GM19328 (cell line): ENCODE data around the gene GPR26.

Experiments
- ATAC-seq: cut with Tn5 transposase; IDR thresholded peaks from one replicate; pipeline ENCODE4 v1.9.1; 2021; ENCODE audit warnings: mild to moderate bottlenecking, moderate library complexity; ENCODE audit not compliant: unreplicated experiment

The GPR26 gene

GRCh38 chr10:123645615-123646014 is 20.5 kb upstream of the GPR26 start:
- ATAC-seq: no peak

DNA sequence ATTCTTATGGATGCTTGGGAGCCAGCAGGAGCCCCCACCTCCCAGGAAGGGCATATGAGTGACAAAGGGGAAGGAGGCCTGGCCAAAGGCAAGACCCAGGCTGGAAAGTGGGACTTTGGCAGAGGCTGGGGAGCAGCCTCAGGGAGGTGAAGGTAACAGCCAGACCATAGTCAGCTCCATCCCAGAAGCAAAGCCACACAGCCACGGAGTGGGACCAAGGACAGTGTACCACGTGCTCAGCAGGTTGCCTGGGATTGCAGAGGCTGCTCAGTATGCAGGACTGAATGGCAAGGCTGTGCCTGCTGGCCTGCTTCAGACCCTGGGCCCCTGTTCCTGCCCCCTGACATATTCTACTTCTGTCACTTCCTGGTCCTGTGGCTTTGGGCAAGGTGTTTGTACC is 17.6 kb upstream of the GPR26 start:
- no peak for ATAC-seq

- ATAC-seq: no peak
These were observed 16.5 kb upstream of the GPR26 start for GRCh38 chr10:123649676-123650075.

GRCh38 chr10:123651421-123652047 is 14.6 kb upstream of the GPR26 start:
- ATAC-seq: no peak

GRCh38 chr10:123655751-123656150 is 10.4 kb upstream of the GPR26 start:
- no peak for ATAC-seq

DNA sequence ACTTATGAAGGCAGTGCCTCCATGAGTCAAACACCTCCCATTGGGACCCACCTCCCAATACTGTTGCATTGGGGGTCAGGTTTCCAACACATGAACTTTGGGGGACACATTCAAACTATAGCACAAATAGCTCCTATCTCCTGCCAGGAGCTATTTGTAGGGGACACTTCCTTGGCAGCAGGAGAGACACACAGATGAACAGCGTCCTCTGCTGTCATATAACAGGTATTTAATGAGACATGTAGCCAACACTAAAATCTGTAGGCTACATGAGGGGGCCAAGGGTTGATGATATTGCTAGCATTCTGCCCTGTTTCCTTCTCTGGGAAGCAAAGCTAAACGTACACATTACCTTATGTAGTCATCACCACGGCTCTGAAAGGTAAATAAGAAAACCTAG is 2.6 kb upstream of the GPR26 start:
- no peak for ATAC-seq

- no peak for ATAC-seq
These were observed 466 bp upstream of the GPR26 start for GRCh38 chr10:123665491-123666286.

GRCh38 chr10:123669886-123670285 is 3.7 kb downstream of the GPR26 start:
- ATAC-seq: no peak

GRCh38 chr10:123673198-123673597 is 7.0 kb downstream of the GPR26 start:
- no peak for ATAC-seq

GRCh38 chr10:123674741-123675140 is 8.6 kb downstream of the GPR26 start:
- ATAC-seq: no peak

GRCh38 chr10:123675811-123676210 is 9.7 kb downstream of the GPR26 start:
- no peak for ATAC-seq

GRCh38 chr10:123677556-123677955 is 11.4 kb downstream of the GPR26 start:
- ATAC-seq: no peak

DNA sequence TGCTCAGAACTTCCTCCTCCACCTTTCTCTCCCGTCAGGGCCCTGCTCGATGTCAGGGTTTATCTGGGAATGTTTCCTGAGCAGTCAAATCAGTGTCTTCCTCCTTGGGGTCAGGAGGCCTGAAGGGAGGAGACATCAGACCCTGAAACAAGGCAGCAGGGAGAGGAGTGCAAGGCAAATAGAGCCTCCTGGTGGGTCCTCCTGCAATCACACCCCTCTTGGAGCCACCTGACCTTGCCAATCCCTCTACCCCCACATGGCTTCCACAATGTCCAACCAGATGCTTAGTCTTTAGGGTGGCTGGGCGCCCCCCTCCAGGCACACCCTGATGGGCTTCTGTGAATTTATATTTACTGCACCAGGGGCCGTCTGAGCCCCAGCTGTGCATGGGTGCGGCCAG is 12.2 kb downstream of the GPR26 start:
- no peak for ATAC-seq

GRCh38 chr10:123681285-123681684 is 15.1 kb downstream of the GPR26 start:
- ATAC-seq: no peak

GRCh38 chr10:123682477-123682876 is 16.3 kb downstream of the GPR26 start:
- ATAC-seq: no peak

DNA sequence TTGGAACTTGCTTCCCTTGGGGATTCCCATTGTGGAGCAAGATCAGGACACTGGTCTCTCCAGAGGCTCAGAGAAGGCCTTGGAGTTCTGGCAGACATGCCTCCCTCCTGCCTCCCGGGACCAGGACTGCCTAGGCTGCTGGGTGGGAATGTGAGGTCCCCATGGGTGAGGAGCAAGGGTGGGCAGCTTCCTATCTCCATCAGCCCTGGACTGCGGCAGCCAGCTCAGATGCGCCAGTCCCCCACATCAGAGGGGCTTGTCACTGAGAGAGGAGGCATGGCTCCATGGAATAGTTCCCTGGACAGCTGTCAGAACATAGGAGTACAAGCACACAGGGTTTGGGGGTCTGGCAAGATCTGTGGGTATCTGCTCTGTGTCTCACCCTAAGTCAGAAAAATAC is 17.3 kb downstream of the GPR26 start:
- ATAC-seq: no peak

GRCh38 chr10:123683865-123684264 is 17.7 kb downstream of the GPR26 start:
- no peak for ATAC-seq

DNA sequence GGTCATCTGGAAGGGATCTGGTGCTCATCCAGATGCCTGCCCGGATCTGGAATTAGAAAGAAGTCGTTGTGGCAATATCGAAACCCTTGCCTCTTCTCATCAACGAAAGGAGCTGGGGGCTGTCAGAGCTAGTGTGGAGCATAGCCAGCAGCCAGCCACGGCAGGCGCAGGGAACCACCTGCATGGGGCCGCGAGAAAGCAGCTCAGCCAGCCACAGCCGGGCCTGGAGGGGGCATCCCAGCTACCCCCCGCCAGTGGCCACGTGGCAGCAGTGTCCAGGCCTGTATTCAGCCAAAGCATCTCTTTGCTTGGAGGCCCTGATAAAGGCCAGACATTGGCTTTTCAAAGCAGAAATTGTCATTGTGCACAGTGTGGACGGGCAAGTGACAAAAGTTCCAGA is 19.1 kb downstream of the GPR26 start:
- no peak for ATAC-seq

GRCh38 chr10:123687758-123688157 is 21.6 kb downstream of the GPR26 start:
- ATAC-seq: no peak

DNA sequence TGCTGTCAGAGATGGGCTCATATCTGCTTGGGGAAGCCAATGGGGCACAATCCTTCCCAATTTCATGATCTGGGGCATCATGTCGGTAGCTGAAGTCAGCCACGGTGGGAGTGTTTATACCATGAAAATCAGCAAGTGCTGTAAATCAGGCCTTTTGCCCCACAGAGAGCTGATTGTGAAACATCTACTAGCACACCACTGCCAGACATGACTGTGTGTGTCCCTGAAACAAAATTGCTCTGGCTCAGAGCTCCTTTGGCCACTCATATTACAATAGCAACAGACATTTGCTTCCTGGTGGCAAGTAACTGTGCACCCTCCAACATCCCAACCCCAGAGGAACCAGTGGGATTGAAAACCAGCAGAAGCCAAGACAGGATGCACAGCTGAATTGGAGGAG is 23.7 kb downstream of the GPR26 start:
- ATAC-seq: no peak

DNA sequence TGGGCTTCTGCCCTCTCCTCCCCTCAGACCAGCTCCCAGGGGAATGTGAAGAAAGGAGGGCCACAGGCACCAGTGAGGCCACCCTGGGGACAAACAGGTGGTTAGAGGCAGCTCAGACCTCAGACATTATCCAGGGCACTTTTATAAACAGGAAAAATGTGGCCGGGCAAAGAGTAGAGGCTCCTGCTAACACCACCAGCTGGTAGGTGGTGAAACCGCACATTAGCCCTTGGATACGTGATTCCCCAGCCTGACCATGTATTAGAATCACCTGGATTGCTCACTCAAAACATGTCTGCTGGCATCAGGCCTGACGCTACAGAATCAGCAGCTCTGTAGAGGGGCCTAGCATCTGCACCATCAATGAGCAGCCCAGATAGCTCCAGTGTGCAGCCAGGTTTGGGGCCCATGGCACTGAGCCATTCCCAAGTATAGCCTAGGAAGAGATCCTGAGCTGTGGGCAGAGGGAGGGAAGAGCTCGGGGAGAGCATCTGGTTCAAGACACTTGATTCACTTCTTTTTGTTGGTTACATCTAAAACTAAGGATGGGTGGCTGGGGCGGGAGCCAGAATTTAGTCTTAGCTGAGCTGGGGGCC is 37.1 kb downstream of the GPR26 start:
- no peak for ATAC-seq

DNA sequence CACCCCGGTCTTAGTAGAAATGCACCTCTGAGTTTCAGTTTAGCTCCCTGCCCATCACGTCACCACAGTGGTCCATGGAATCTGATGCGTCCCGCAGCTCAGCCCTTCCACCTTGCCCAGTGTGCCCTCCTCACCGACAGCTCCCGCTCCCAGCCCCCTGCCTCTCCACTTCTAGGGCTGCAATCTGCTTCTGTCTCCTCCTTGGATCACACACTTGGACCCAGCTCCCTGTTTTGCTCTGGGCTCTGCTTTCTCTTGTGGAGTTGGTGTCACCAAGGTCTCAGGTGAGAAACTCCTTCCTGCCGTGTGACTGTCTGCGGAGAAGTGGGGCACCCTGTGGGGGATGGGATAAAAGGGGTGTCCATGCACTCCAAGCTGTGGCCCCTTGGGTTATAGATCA is 37.9 kb downstream of the GPR26 start:
- ATAC-seq: no peak
